ENCODE results near the gene TENM4.
A peak's percentile ranks its signal among the peaks of the same experiment; 100 is the strongest.

TENM4 gene

GRCh38 chr11:79348976-79349682 lies 91.7 kb downstream of the TENM4 start:
- no peak for DNase-seq

GRCh38 chr11:79346021-79346420 lies 94.8 kb downstream of the TENM4 start:
- DNase-seq = no peak

GRCh38 chr11:79344753-79345294 lies 96.0 kb downstream of the TENM4 start:
- no peak for DNase-seq

GRCh38 chr11:79342686-79343085 lies 98.1 kb downstream of the TENM4 start:
- no peak for DNase-seq

- DNase-seq = no peak
Observed at GRCh38 chr11:79342236-79342635, 98.6 kb downstream of the TENM4 start.

GRCh38 chr11:79340535-79340934 lies 100.3 kb downstream of the TENM4 start:
- no peak for DNase-seq

- DNase-seq = no peak
Observed at GRCh38 chr11:79336797-79337517, 103.9 kb downstream of the TENM4 start.

- DNase-seq = no peak
Observed at GRCh38 chr11:79335681-79336080, 105.1 kb downstream of the TENM4 start.

- no peak for DNase-seq
Observed at GRCh38 chr11:79333355-79333754, 107.5 kb downstream of the TENM4 start.

- no peak for DNase-seq
Observed at GRCh38 chr11:79332017-79332416, 108.8 kb downstream of the TENM4 start.

GRCh38 chr11:79331203-79331901 lies 109.5 kb downstream of the TENM4 start:
- no peak for DNase-seq

GRCh38 chr11:79330651-79331050 lies 110.2 kb downstream of the TENM4 start:
- DNase-seq = no peak

- no peak for DNase-seq
Observed at GRCh38 chr11:79329561-79329960, 111.3 kb downstream of the TENM4 start.

GRCh38 chr11:79328402-79328801 lies 112.4 kb downstream of the TENM4 start:
- no peak for DNase-seq

- peak in 1 of 56 donors; percentile 22 for DNase-seq
Observed at GRCh38 chr11:79325851-79326250, 115.0 kb downstream of the TENM4 start.

GRCh38 chr11:79321263-79321662 lies 119.6 kb downstream of the TENM4 start:
- peak in 4 of 56 donors; percentile 6 to 18 (median 10) for DNase-seq

GRCh38 chr11:79314906-79315689 lies 125.7 kb downstream of the TENM4 start:
- no peak for DNase-seq

- peak in 22 of 56 donors; percentile 10 to 82 (median 28) for DNase-seq
Observed at GRCh38 chr11:79313530-79313913, 127.3 kb downstream of the TENM4 start.

GRCh38 chr11:79312617-79313529 lies 128.0 kb downstream of the TENM4 start:
- peak in 14 of 56 donors; percentile 3 to 43 (median 16) for DNase-seq

GRCh38 chr11:79311461-79311860 lies 129.4 kb downstream of the TENM4 start:
- DNase-seq = no peak

Measured in amygdala (tissue), 56 donors.